HepG2 (cell line): ENCODE data around the gene SOX12. TPM values are rescaled to one million over a fixed set of nuclear protein-coding genes. Genes with fewer than 3 reads are reported as not detected.

Experiments used
- CBFB ChIP-seq: sonication (generic); formaldehyde crosslinking; IDR thresholded peaks from 2 replicates; pipeline ENCODE4 v1.4.0; 2020; ENCODE audit warnings: missing genetic modification reagents
- CTCF ChIP-seq: sonication (generic); formaldehyde crosslinking; IDR thresholded peaks from 2 replicates; pipeline ENCODE4 v1.5.0; 2020; ENCODE audit warnings: mild to moderate bottlenecking, missing genetic modification reagents, moderate library complexity
- MIER3 ChIP-seq: IDR thresholded peaks from 2 replicates; pipeline ENCODE4 v1.6.1; 2016; ENCODE audit warnings: missing compliant biosample characterization, borderline replicate concordance
- PBX3 ChIP-seq: sonication (generic); formaldehyde crosslinking; IDR thresholded peaks from 2 replicates; pipeline ENCODE4 v1.8.1; 2023; ENCODE audit warnings: missing genetic modification reagents, inconsistent platforms, borderline replicate concordance
- PPARG ChIP-seq: conservative IDR thresholded peaks from 2 replicates; pipeline ENCODE4 v1.6.1; 2016; ENCODE audit warnings: missing biosample characterization, missing genetic modification reagents
- RXRA ChIP-seq: sonication (generic); formaldehyde crosslinking; IDR thresholded peaks from 2 replicates; pipeline ENCODE4 v1.5.1; 2020; ENCODE audit warnings: missing genetic modification reagents
- TOE1 ChIP-seq: sonication (generic); formaldehyde crosslinking; IDR thresholded peaks from 2 replicates; pipeline ENCODE4 v1.4.0; 2020; ENCODE audit warnings: mild to moderate bottlenecking, missing genetic modification reagents
- TRIM24 ChIP-seq: sonication (generic); formaldehyde crosslinking; IDR thresholded peaks from 2 replicates; pipeline ENCODE4 v1.8.0; 2022; ENCODE audit warnings: mild to moderate bottlenecking, missing genetic modification reagents
- ZBTB4 ChIP-seq: sonication (generic); formaldehyde crosslinking; IDR thresholded peaks from 2 replicates; pipeline ENCODE4 v1.4.0; 2020; ENCODE audit warnings: missing genetic modification reagents, mild to moderate bottlenecking, borderline replicate concordance
- ZFP36 ChIP-seq: fragments of 150-350 bp; IDR thresholded peaks from 2 replicates; pipeline ENCODE4 v1.6.1; 2018; ENCODE audit warnings: borderline replicate concordance, low read length, low read depth; ENCODE audit not compliant: partially characterized antibody
- ZIK1 ChIP-seq: sonication (generic); formaldehyde crosslinking; IDR thresholded peaks from 2 replicates; pipeline ENCODE4 v1.5.0; 2020; ENCODE audit warnings: mild to moderate bottlenecking, low read depth, missing genetic modification reagents, borderline replicate concordance
- ZNF292 ChIP-seq: sonication (generic); formaldehyde crosslinking; IDR thresholded peaks from 2 replicates; pipeline ENCODE4 v1.8.1; 2022; ENCODE audit warnings: mild to moderate bottlenecking, low read depth, missing genetic modification reagents, borderline replicate concordance
- ZNF589 ChIP-seq: sonication (generic); formaldehyde crosslinking; conservative IDR thresholded peaks from 2 replicates; pipeline ENCODE4 v1.8.0; 2022; ENCODE audit warnings: mild to moderate bottlenecking, moderate library complexity, missing genetic modification reagents
- ZNF605 ChIP-seq: sonication (generic); formaldehyde crosslinking; IDR thresholded peaks from 2 replicates; pipeline ENCODE4 v1.8.0; 2022; ENCODE audit warnings: mild to moderate bottlenecking, missing genetic modification reagents
- ZNF646 ChIP-seq: sonication (generic); formaldehyde crosslinking; IDR thresholded peaks from 2 replicates; pipeline ENCODE4 v1.9.0; 2021; ENCODE audit warnings: mild to moderate bottlenecking, missing genetic modification reagents
- ZNF850 ChIP-seq: sonication (generic); formaldehyde crosslinking; conservative IDR thresholded peaks from 2 replicates; pipeline ENCODE4 v1.9.0; 2021; ENCODE audit warnings: mild to moderate bottlenecking, missing genetic modification reagents
- polyA plus RNA-seq, 8 experiments: library from polyadenylated mRNA; depleted of rRNA in 3 of 8; stranded (reverse) in 7 of 8; unstranded in 1 of 8; fragments of >200 nt; fragmentation: Illumina TruSeq in 4 of 8; extraction: Trizol in 4 of 8; gene quantifications; 2 replicates each; pipeline versions ENCODE4 v1.2.1 to v1.2.3, GENCODE V29; 2011 to 2016; ENCODE audit warnings: low read depth in 4 of 8, missing spikeins in 1 of 8, mixed read lengths in 1 of 8; ENCODE audit not compliant: insufficient read depth in 1 of 8
- total RNA-seq, 5 experiments: library from RNA; depleted of rRNA; stranded (reverse); fragments of >200 nt; fragmentation: Illumina TruSeq; extraction: Trizol; gene quantifications; 2 replicates each; pipeline ENCODE4 v1.2.3, GENCODE V29; 2016; ENCODE audit warnings: low read depth in 1 of 5

SOX12 gene
- total and polyA plus RNA-seq, 2 of the 13 experiments (the other 11 are each of a cell fraction or from before 2014, with no cell fraction given) = 10.0 to 18.7 TPM

- no peak for TF ChIP-seq PPARG (CRISPR knock-in tag)
- no peak for TF ChIP-seq ZNF850
- TF ChIP-seq CBFB (CRISPR knock-in tag) = 0 out of 2 replicates have a peak, but pooled peaks have one; percentile 25
- peak; percentile 71; the same call in 1 of the 2 replicates for TF ChIP-seq ZNF292 (CRISPR knock-in tag)
- no peak for TF ChIP-seq ZNF605 (CRISPR knock-in tag)
- TF ChIP-seq CTCF = no peak
- no peak for TF ChIP-seq ZNF589 (CRISPR knock-in tag)
- TF ChIP-seq MIER3 (CRISPR knock-in tag) = peak; percentile 63; the same call in 1 of the 2 replicates
- TF ChIP-seq PBX3 (CRISPR knock-in tag) = no peak
- TF ChIP-seq ZFP36 = no peak
- no peak for TF ChIP-seq TOE1 (CRISPR knock-in tag)
- TF ChIP-seq ZNF646 = peak; percentile 79; the same call in 1 of the 2 replicates
- 0 out of 2 replicates have a peak, but pooled peaks have one; percentile 8 for TF ChIP-seq ZBTB4 (CRISPR knock-in tag)
- TF ChIP-seq ZIK1 = no peak
- no peak for TF ChIP-seq TRIM24 (CRISPR knock-in tag)
- TF ChIP-seq RXRA (CRISPR knock-in tag) = peak; percentile 43
Observed at GRCh38 chr20:363319-364078, 38.1 kb downstream of the SOX12 start (continued).
